Measurements from ENCODE around the gene CAMKK2. TPM values are rescaled to one million over a fixed set of nuclear protein-coding genes. Genes with fewer than 3 reads are reported as not detected.

The CAMKK2 gene
- total and polyA plus RNA-seq, 9 of the 15 experiments (the other 6 are each of a cell fraction or from before 2014, with no cell fraction given): 4.3 to 32.0 (median 18.2) TPM

- TF ChIP-seq MGA (IDR thresholded peaks at IDR 0.05): no peak
- no peak for TF ChIP-seq EP400 (IDR thresholded peaks at IDR 0.05)
- TF ChIP-seq ARNT (IDR thresholded peaks at IDR 0.05): no peak
- TF ChIP-seq HIVEP1 (CRISPR knock-in tag; IDR thresholded peaks at IDR 0.05): no peak
- TF ChIP-seq PATZ1 (CRISPR knock-in tag; IDR thresholded peaks at IDR 0.05; ENCODE audit: borderline replicate concordance): no peak
- no peak for TF ChIP-seq ZNF644 (tag; IDR thresholded peaks at IDR 0.05; ENCODE audit: low read depth)
- TF ChIP-seq, protein P1, sequence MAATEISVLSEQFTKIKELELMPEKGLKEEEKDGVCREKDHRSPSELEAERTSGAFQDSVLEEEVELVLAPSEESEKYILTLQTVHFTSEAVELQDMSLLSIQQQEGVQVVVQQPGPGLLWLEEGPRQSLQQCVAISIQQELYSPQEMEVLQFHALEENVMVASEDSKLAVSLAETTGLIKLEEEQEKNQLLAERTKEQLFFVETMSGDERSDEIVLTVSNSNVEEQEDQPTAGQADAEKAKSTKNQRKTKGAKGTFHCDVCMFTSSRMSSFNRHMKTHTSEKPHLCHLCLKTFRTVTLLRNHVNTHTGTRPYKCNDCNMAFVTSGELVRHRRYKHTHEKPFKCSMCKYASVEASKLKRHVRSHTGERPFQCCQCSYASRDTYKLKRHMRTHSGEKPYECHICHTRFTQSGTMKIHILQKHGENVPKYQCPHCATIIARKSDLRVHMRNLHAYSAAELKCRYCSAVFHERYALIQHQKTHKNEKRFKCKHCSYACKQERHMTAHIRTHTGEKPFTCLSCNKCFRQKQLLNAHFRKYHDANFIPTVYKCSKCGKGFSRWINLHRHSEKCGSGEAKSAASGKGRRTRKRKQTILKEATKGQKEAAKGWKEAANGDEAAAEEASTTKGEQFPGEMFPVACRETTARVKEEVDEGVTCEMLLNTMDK (IDR thresholded peaks at IDR 0.05; ENCODE audit: borderline replicate concordance, insufficient read depth, low read depth, low read length, poor library complexity, severe bottlenecking): no peak
- TF ChIP-seq HCFC1 (IDR thresholded peaks at IDR 0.05; ENCODE audit: low read depth, low read length): no peak
- TF ChIP-seq ZNF133 (CRISPR knock-in tag; IDR thresholded peaks at IDR 0.05): no peak
Measured at GRCh38 chr12:121264951-121265515, 31.5 kb downstream of the CAMKK2 start (continued).

Measured in K562 (cell line).